IPS-NIHi7 (cell line): ENCODE measurements around the gene MAB21L3.

Experiments
- DNase-seq: peaks from one replicate; pipeline ENCODE4 v3.0.0; 2012; ENCODE audit warnings: mixed read lengths; ENCODE audit errors: extremely low spot score

The MAB21L3 gene

GRCh38 chr1:116166011-116166571 is 54.9 kb downstream of the MAB21L3 start:
- no peak for DNase-seq

- DNase-seq = no peak
Observed at GRCh38 chr1:116166655-116167054, 55.5 kb downstream of the MAB21L3 start.

- peak; percentile 62 for DNase-seq
Observed at GRCh38 chr1:116167625-116168276, 56.6 kb downstream of the MAB21L3 start.

GRCh38 chr1:116168277-116169032 is 57.3 kb downstream of the MAB21L3 start:
- peak; percentile 92 for DNase-seq

- DNase-seq = no peak
Observed at GRCh38 chr1:116169898-116170297, 58.7 kb downstream of the MAB21L3 start.

GRCh38 chr1:116170721-116171589 is 59.8 kb downstream of the MAB21L3 start:
- DNase-seq = no peak

GRCh38 chr1:116172666-116173065 is 61.5 kb downstream of the MAB21L3 start:
- DNase-seq = no peak

- no peak for DNase-seq
Observed at GRCh38 chr1:116175611-116176010, 64.4 kb downstream of the MAB21L3 start.

GRCh38 chr1:116176306-116176789 is 65.1 kb downstream of the MAB21L3 start:
- no peak for DNase-seq

GRCh38 chr1:116177861-116178260 is 66.7 kb downstream of the MAB21L3 start:
- no peak for DNase-seq

- DNase-seq = no peak
Observed at GRCh38 chr1:116178837-116179236, 67.6 kb downstream of the MAB21L3 start.

GRCh38 chr1:116179419-116179818 is 68.2 kb downstream of the MAB21L3 start:
- DNase-seq = no peak

- DNase-seq = no peak
Observed at GRCh38 chr1:116179964-116180363, 68.8 kb downstream of the MAB21L3 start.

- no peak for DNase-seq
Observed at GRCh38 chr1:116182019-116182714, 71.0 kb downstream of the MAB21L3 start.
